ENCODE measurements around the gene CXCL6. TPM values are rescaled to one million over a fixed set of nuclear protein-coding genes. Genes with fewer than 3 reads are reported as not detected.

CXCL6 gene
- not detected for total RNA-seq
- under 1 TPM in 5 of 8 donors, not detected in 3; 0.09 to 0.26 (median 0.20) TPM for polyA plus RNA-seq (ENCODE audit: insufficient read depth in 1 of 8, insufficient read length in 8 of 8, low replicate concordance in 1 of 8)
- long read RNA-seq, donor 1, result 0 reads
- long read RNA-seq, donor 2, result 0 reads
- long read RNA-seq, donor 3, result 0 reads
- long read RNA-seq, donor 4, result 0 reads
- long read RNA-seq, donor 5, partial matches to known transcripts, result 0 of 1 reads
- long read RNA-seq, donor 5, other reads (novel, unspliced or antisense), result 0 of 1 reads
- long read RNA-seq, donor 6, result 0 reads
- long read RNA-seq, donor 7, result 0 reads
- long read RNA-seq, donor 8, result 0 reads
- long read RNA-seq, donor 9, result 0 reads
- long read RNA-seq, donor 10, result 0 reads
- long read RNA-seq, donor 11, result 0 reads

- Histone ChIP-seq H3K4me1 (ENCODE audit: control insufficient read depth, insufficient read depth, low read length) (peaks cover 3% of the 10 kb centered on the region), H3K9me3 (replicated peaks; ENCODE audit: control insufficient read depth, low read depth, low read length) (no peaks in the 10 kb centered on the region)
These were observed at the start of gene CXCL6 for GRCh38 chr4:73836373-73837279. Gene CXCL6, plus strand, starts transcription at chr4:73836678. Its CDS starts 73 bp downstream, at chr4:73836751.

GRCh38 chr4:73788411-73788810, 48.1 kb upstream of the CXCL6 start:
- H3K27me3 ChIP-seq (ENCODE audit: control insufficient read depth, insufficient read depth, low read length), result no peaks in the 10 kb centered on the region

More at GRCh38 chr4:73836373-73837279, at the start of gene CXCL6:
- no peak within 1 kb of the TSS for H3K27ac ChIP-seq (ENCODE audit: low read length)
- H3K36me3 ChIP-seq (ENCODE audit: control insufficient read depth, insufficient read depth, low read length), result no peaks in the 10 kb centered on the region
- no peak for DNase-seq
- H3K27me3 ChIP-seq (ENCODE audit: control insufficient read depth, insufficient read depth, low read length), result peaks cover 7% of the 10 kb centered on the region
- under 1% methylated on average over 35 of the region's 41 CpGs for WGBS (ENCODE audit: insufficient coverage)
- peak within 1 kb of the TSS; percentile 0 for H3K4me3 ChIP-seq (ENCODE audit: low read length)

GRCh38 chr4:73798842-73799241, 37.6 kb upstream of the CXCL6 start:
- no peak overlapping the region for H3K27ac ChIP-seq (ENCODE audit: low read length)
- peaks cover 9% of the 10 kb centered on the region for H3K9me3 ChIP-seq (replicated peaks; ENCODE audit: control insufficient read depth, low read depth, low read length)
- no peaks in the 10 kb centered on the region for H3K27me3 ChIP-seq (ENCODE audit: control insufficient read depth, insufficient read depth, low read length)
- no peak overlapping the region for H3K4me3 ChIP-seq (ENCODE audit: low read length)
- no peaks in the 10 kb centered on the region for H3K4me1 ChIP-seq (ENCODE audit: control insufficient read depth, insufficient read depth, low read length)
- no peak for DNase-seq
- H3K36me3 ChIP-seq (ENCODE audit: control insufficient read depth, insufficient read depth, low read length), result no peaks in the 10 kb centered on the region

More at GRCh38 chr4:73788411-73788810, 48.1 kb upstream of the CXCL6 start:
- no peak overlapping the region for H3K4me3 ChIP-seq (ENCODE audit: low read length)
- DNase-seq, result peak; percentile 7
- no peak overlapping the region for H3K27ac ChIP-seq (ENCODE audit: low read length)
- no peaks in the 10 kb centered on the region for H3K4me1 ChIP-seq (ENCODE audit: control insufficient read depth, insufficient read depth, low read length)
- no peaks in the 10 kb centered on the region for H3K9me3 ChIP-seq (replicated peaks; ENCODE audit: control insufficient read depth, low read depth, low read length)
- WGBS (ENCODE audit: insufficient coverage), result no CpG with 5 or more reads among the region's 2 CpGs
- no peaks in the 10 kb centered on the region for H3K36me3 ChIP-seq (ENCODE audit: control insufficient read depth, insufficient read depth, low read length)

GRCh38 chr4:73800206-73800605, 36.3 kb upstream of the CXCL6 start:
- H3K9me3 ChIP-seq (replicated peaks; ENCODE audit: control insufficient read depth, low read depth, low read length), result peaks cover 9% of the 10 kb centered on the region
- H3K27ac ChIP-seq (ENCODE audit: low read length), result no peak overlapping the region
- WGBS (ENCODE audit: insufficient coverage), result no CpG with 5 or more reads among the region's 2 CpGs
- H3K27me3 ChIP-seq (ENCODE audit: control insufficient read depth, insufficient read depth, low read length), result no peaks in the 10 kb centered on the region
- no peaks in the 10 kb centered on the region for H3K36me3 ChIP-seq (ENCODE audit: control insufficient read depth, insufficient read depth, low read length)
- no peak overlapping the region for H3K4me3 ChIP-seq (ENCODE audit: low read length)
- DNase-seq, result no peak
- no peaks in the 10 kb centered on the region for H3K4me1 ChIP-seq (ENCODE audit: control insufficient read depth, insufficient read depth, low read length)

GRCh38 chr4:73801692-73802091, 34.8 kb upstream of the CXCL6 start:
- Histone ChIP-seq H3K4me3 (ENCODE audit: low read length) (no peak overlapping the region), H3K27ac (ENCODE audit: low read length) (no peak overlapping the region), H3K36me3 (ENCODE audit: control insufficient read depth, insufficient read depth, low read length) (no peaks in the 10 kb centered on the region), H3K4me1 (ENCODE audit: control insufficient read depth, insufficient read depth, low read length) (no peaks in the 10 kb centered on the region), H3K27me3 (ENCODE audit: control insufficient read depth, insufficient read depth, low read length) (no peaks in the 10 kb centered on the region), H3K9me3 (replicated peaks; ENCODE audit: control insufficient read depth, low read depth, low read length) (peaks cover 9% of the 10 kb centered on the region)
- DNase-seq, result peak; percentile 1
- WGBS (ENCODE audit: insufficient coverage), result 64% methylated on average over 2 of the region's 2 CpGs

- WGBS (ENCODE audit: insufficient coverage), result 78% methylated on average over 1 of the region's 3 CpGs
- Histone ChIP-seq H3K9me3 (replicated peaks; ENCODE audit: control insufficient read depth, low read depth, low read length) (peaks cover 9% of the 10 kb centered on the region), H3K36me3 (ENCODE audit: control insufficient read depth, insufficient read depth, low read length) (no peaks in the 10 kb centered on the region)
These were observed 33.3 kb upstream of the CXCL6 start for GRCh38 chr4:73803213-73803612.

GRCh38 chr4:73810191-73810590, 26.3 kb upstream of the CXCL6 start:
- Histone ChIP-seq H3K36me3 (ENCODE audit: control insufficient read depth, insufficient read depth, low read length) (no peaks in the 10 kb centered on the region), H3K4me1 (ENCODE audit: control insufficient read depth, insufficient read depth, low read length) (no peaks in the 10 kb centered on the region), H3K9me3 (replicated peaks; ENCODE audit: control insufficient read depth, low read depth, low read length) (no peaks in the 10 kb centered on the region), H3K27me3 (ENCODE audit: control insufficient read depth, insufficient read depth, low read length) (no peaks in the 10 kb centered on the region), H3K27ac (ENCODE audit: low read length) (no peak overlapping the region), H3K4me3 (ENCODE audit: low read length) (no peak overlapping the region)
- WGBS (ENCODE audit: insufficient coverage), result no CpG with 5 or more reads among the region's 3 CpGs
- no peak for DNase-seq

More at GRCh38 chr4:73803213-73803612, 33.3 kb upstream of the CXCL6 start:
- no peaks in the 10 kb centered on the region for H3K27me3 ChIP-seq (ENCODE audit: control insufficient read depth, insufficient read depth, low read length)
- DNase-seq, result no peak
- no peaks in the 10 kb centered on the region for H3K4me1 ChIP-seq (ENCODE audit: control insufficient read depth, insufficient read depth, low read length)
- H3K4me3 ChIP-seq (ENCODE audit: low read length), result no peak overlapping the region
- H3K27ac ChIP-seq (ENCODE audit: low read length), result no peak overlapping the region

GRCh38 chr4:73811841-73812240, 24.6 kb upstream of the CXCL6 start:
- H3K9me3 ChIP-seq (replicated peaks; ENCODE audit: control insufficient read depth, low read depth, low read length), result no peaks in the 10 kb centered on the region
- no peaks in the 10 kb centered on the region for H3K27me3 ChIP-seq (ENCODE audit: control insufficient read depth, insufficient read depth, low read length)
- no peak for DNase-seq
- H3K27ac ChIP-seq (ENCODE audit: low read length), result no peak overlapping the region
- no peaks in the 10 kb centered on the region for H3K36me3 ChIP-seq (ENCODE audit: control insufficient read depth, insufficient read depth, low read length)
- H3K4me3 ChIP-seq (ENCODE audit: low read length), result no peak overlapping the region
- 63% methylated on average over 1 of the region's 1 CpG for WGBS (ENCODE audit: insufficient coverage)
- no peaks in the 10 kb centered on the region for H3K4me1 ChIP-seq (ENCODE audit: control insufficient read depth, insufficient read depth, low read length)

GRCh38 chr4:73814679-73815078, 21.8 kb upstream of the CXCL6 start:
- H3K27me3 ChIP-seq (ENCODE audit: control insufficient read depth, insufficient read depth, low read length), result no peaks in the 10 kb centered on the region
- H3K9me3 ChIP-seq (replicated peaks; ENCODE audit: control insufficient read depth, low read depth, low read length), result no peaks in the 10 kb centered on the region
- no peaks in the 10 kb centered on the region for H3K4me1 ChIP-seq (ENCODE audit: control insufficient read depth, insufficient read depth, low read length)
- no CpG with 5 or more reads among the region's 1 CpG for WGBS (ENCODE audit: insufficient coverage)
- DNase-seq, result no peak
- H3K27ac ChIP-seq (ENCODE audit: low read length), result no peak overlapping the region
- H3K4me3 ChIP-seq (ENCODE audit: low read length), result no peak overlapping the region
- H3K36me3 ChIP-seq (ENCODE audit: control insufficient read depth, insufficient read depth, low read length), result no peaks in the 10 kb centered on the region

- H3K27ac ChIP-seq (ENCODE audit: low read length), result no peak overlapping the region
- H3K36me3 ChIP-seq (ENCODE audit: control insufficient read depth, insufficient read depth, low read length), result no peaks in the 10 kb centered on the region
- H3K4me3 ChIP-seq (ENCODE audit: low read length), result no peak overlapping the region
- no peaks in the 10 kb centered on the region for H3K4me1 ChIP-seq (ENCODE audit: control insufficient read depth, insufficient read depth, low read length)
- no peaks in the 10 kb centered on the region for H3K9me3 ChIP-seq (replicated peaks; ENCODE audit: control insufficient read depth, low read depth, low read length)
- DNase-seq, result peak; percentile 18
- no peaks in the 10 kb centered on the region for H3K27me3 ChIP-seq (ENCODE audit: control insufficient read depth, insufficient read depth, low read length)
- no CpG with 5 or more reads among the region's 1 CpG for WGBS (ENCODE audit: insufficient coverage)
These were observed 21.3 kb upstream of the CXCL6 start for GRCh38 chr4:73815145-73815544.
